Measurements from ENCODE around the gene RSBN1.

Gene RSBN1

DNA sequence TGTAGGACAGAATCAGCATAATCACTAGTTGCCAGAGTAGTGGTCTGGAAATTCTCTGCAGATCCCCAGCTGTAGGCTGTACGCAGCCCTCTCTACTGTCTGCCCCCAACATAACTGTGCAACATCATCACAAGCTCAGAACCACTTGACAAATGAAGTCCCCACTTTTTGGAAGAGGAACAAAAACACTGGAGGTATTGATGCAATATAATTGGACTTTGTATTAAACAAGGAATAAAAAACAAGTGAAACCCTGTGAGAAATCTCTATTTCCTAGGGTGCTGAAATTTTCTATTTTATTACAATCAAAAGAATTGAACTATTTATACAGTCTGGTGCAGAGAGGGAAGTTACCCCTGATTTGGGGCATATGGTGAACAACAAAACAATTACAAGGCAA is 68.2 kb downstream of the RSBN1 start:
- TF ChIP-seq TAF1 (IDR thresholded peaks at IDR 0.05; ENCODE audit: borderline replicate concordance, insufficient read depth, low read length) (no peak), POLR2AphosphoS5 (IDR thresholded peaks at IDR 0.05; ENCODE audit: low read depth, low read length) (no peak), SIN3A (IDR thresholded peaks at IDR 0.05; ENCODE audit: borderline replicate concordance, insufficient read depth, low read length) (no peak)

- TF ChIP-seq SIN3A (IDR thresholded peaks at IDR 0.05; ENCODE audit: borderline replicate concordance, insufficient read depth, low read length) (no peak), TAF1 (IDR thresholded peaks at IDR 0.05; ENCODE audit: borderline replicate concordance, insufficient read depth, low read length) (no peak), FOXP2 (optimal IDR thresholded peaks at IDR 0.05; ENCODE audit: borderline replicate concordance, extremely low read depth, extremely low read length, insufficient read depth) (no peak), POLR2AphosphoS5 (IDR thresholded peaks at IDR 0.05; ENCODE audit: low read depth, low read length) (no peak)
- TF ChIP-seq, protein P1, sequence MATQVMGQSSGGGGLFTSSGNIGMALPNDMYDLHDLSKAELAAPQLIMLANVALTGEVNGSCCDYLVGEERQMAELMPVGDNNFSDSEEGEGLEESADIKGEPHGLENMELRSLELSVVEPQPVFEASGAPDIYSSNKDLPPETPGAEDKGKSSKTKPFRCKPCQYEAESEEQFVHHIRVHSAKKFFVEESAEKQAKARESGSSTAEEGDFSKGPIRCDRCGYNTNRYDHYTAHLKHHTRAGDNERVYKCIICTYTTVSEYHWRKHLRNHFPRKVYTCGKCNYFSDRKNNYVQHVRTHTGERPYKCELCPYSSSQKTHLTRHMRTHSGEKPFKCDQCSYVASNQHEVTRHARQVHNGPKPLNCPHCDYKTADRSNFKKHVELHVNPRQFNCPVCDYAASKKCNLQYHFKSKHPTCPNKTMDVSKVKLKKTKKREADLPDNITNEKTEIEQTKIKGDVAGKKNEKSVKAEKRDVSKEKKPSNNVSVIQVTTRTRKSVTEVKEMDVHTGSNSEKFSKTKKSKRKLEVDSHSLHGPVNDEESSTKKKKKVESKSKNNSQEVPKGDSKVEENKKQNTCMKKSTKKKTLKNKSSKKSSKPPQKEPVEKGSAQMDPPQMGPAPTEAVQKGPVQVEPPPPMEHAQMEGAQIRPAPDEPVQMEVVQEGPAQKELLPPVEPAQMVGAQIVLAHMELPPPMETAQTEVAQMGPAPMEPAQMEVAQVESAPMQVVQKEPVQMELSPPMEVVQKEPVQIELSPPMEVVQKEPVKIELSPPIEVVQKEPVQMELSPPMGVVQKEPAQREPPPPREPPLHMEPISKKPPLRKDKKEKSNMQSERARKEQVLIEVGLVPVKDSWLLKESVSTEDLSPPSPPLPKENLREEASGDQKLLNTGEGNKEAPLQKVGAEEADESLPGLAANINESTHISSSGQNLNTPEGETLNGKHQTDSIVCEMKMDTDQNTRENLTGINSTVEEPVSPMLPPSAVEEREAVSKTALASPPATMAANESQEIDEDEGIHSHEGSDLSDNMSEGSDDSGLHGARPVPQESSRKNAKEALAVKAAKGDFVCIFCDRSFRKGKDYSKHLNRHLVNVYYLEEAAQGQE (IDR thresholded peaks at IDR 0.05; ENCODE audit: insufficient read depth in 1 of 2, low read depth in 2 of 2, low read length in 2 of 2) = no peak
These were observed 69.8 kb downstream of the RSBN1 start for GRCh38 chr1:113742515-113742914.

- no peak for TF ChIP-seq TAF1 (IDR thresholded peaks at IDR 0.05; ENCODE audit: borderline replicate concordance, insufficient read depth, low read length)
- no peak for TF ChIP-seq SIN3A (IDR thresholded peaks at IDR 0.05; ENCODE audit: borderline replicate concordance, insufficient read depth, low read length)
- TF ChIP-seq FOXP2 (optimal IDR thresholded peaks at IDR 0.05; ENCODE audit: borderline replicate concordance, extremely low read depth, extremely low read length, insufficient read depth) = no peak
- TF ChIP-seq, protein P1 (IDR thresholded peaks at IDR 0.05; ENCODE audit: insufficient read depth in 1 of 2, low read depth in 2 of 2, low read length in 2 of 2) = no peak
- no peak for TF ChIP-seq POLR2AphosphoS5 (IDR thresholded peaks at IDR 0.05; ENCODE audit: low read depth, low read length)
These were observed 77.8 kb downstream of the RSBN1 start for GRCh38 chr1:113734357-113735055.

GRCh38 chr1:113732802-113733201 is 79.5 kb downstream of the RSBN1 start:
- TF ChIP-seq POLR2AphosphoS5 (IDR thresholded peaks at IDR 0.05; ENCODE audit: low read depth, low read length) (no peak), SIN3A (IDR thresholded peaks at IDR 0.05; ENCODE audit: borderline replicate concordance, insufficient read depth, low read length) (no peak), TAF1 (IDR thresholded peaks at IDR 0.05; ENCODE audit: borderline replicate concordance, insufficient read depth, low read length) (no peak), FOXP2 (optimal IDR thresholded peaks at IDR 0.05; ENCODE audit: borderline replicate concordance, extremely low read depth, extremely low read length, insufficient read depth) (no peak)
- TF ChIP-seq, protein P1 (IDR thresholded peaks at IDR 0.05; ENCODE audit: insufficient read depth in 1 of 2, low read depth in 2 of 2, low read length in 2 of 2) = no peak

DNA sequence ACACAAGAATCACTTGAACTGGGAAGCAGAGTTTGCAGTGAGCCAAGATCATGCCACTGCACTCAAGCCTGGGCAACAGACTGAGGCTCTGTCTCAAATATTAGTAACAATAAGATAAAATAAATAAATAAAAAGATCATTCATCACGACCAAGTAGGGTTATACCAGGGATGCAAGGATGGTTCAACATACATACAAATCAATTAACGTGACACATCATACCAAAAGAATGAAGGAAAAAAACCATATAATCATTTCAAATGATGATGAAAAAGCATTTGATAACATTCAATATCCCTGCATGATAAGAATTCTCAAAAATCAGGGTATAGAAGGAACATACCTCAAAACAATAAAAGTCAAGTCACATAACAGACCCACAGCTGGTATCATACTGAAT is 91.3 kb downstream of the RSBN1 start:
- TF ChIP-seq SIN3A (IDR thresholded peaks at IDR 0.05; ENCODE audit: borderline replicate concordance, insufficient read depth, low read length) = no peak
- no peak for TF ChIP-seq TAF1 (IDR thresholded peaks at IDR 0.05; ENCODE audit: borderline replicate concordance, insufficient read depth, low read length)
- TF ChIP-seq POLR2AphosphoS5 (IDR thresholded peaks at IDR 0.05; ENCODE audit: low read depth, low read length) = no peak
- TF ChIP-seq FOXP2 (optimal IDR thresholded peaks at IDR 0.05; ENCODE audit: borderline replicate concordance, extremely low read depth, extremely low read length, insufficient read depth) = no peak
- TF ChIP-seq, protein P1 (IDR thresholded peaks at IDR 0.05; ENCODE audit: insufficient read depth in 1 of 2, low read depth in 2 of 2, low read length in 2 of 2) = no peak
